Astrocyte (in vitro differentiated cells and primary cell): ENCODE results near the gene IGFBP7. TPM values are rescaled to one million over a fixed set of nuclear protein-coding genes. Genes with fewer than 3 reads are reported as not detected.

Experiments used
- DNase-seq: peaks from one replicate; pipeline ENCODE4 v3.0.0-alpha.2; 2010; ENCODE audit warnings: low read depth
- FAIRE-seq: peaks from 2 replicates; lab custom pipeline; 2011; peaks lifted over from hg19 to GRCh38; lab: Jason Lieb, UNC
- H2AFZ ChIP-seq: 2 replicates; pipeline ENCODE4 v1.6.0; 2012; ENCODE audit warnings: low read depth, low read length, inconsistent platforms
- H3K27ac ChIP-seq: 2 replicates; pipeline ENCODE4 v1.5.1; 2011; ENCODE audit warnings: low read depth, low read length, inconsistent platforms
- H3K27me3 ChIP-seq: 2 replicates; pipeline ENCODE4 v1.6.0; 2011; ENCODE audit warnings: low read length, inconsistent platforms; ENCODE audit not compliant: insufficient read depth
- H3K36me3 ChIP-seq: 2 replicates; pipeline ENCODE4 v1.5.1; 2011; ENCODE audit warnings: low read length, inconsistent platforms; ENCODE audit not compliant: insufficient read depth
- H3K4me1 ChIP-seq: 2 replicates; pipeline ENCODE4 v1.5.1; 2011; ENCODE audit warnings: low read length, inconsistent platforms; ENCODE audit not compliant: insufficient read depth
- H3K4me2 ChIP-seq: 2 replicates; pipeline ENCODE4 v1.6.0; 2012; ENCODE audit warnings: low read length, inconsistent platforms
- H3K4me3 ChIP-seq: 2 replicates; pipeline ENCODE4 v1.5.1; 2011; ENCODE audit warnings: low read depth, mild to moderate bottlenecking, low read length, inconsistent platforms; ENCODE audit not compliant: insufficient read depth
- H3K79me2 ChIP-seq: 2 replicates; pipeline ENCODE4 v1.6.0; 2012; ENCODE audit warnings: mild to moderate bottlenecking, low read length, inconsistent platforms; ENCODE audit not compliant: insufficient read depth
- H3K9ac ChIP-seq: 2 replicates; pipeline ENCODE4 v1.6.0; 2012; ENCODE audit warnings: mild to moderate bottlenecking, low read length, inconsistent platforms
- H3K9me3 ChIP-seq: 2 replicates; pipeline ENCODE4 v1.5.1; 2012; ENCODE audit warnings: low read depth, mild to moderate bottlenecking, low read length, inconsistent platforms; ENCODE audit not compliant: insufficient read depth
- H4K20me1 ChIP-seq: 2 replicates; pipeline ENCODE4 v1.6.0; 2012; ENCODE audit warnings: low read length, inconsistent platforms; ENCODE audit not compliant: insufficient read depth
- H3K27ac Mint-ChIP-seq: one replicate; pipeline ENCODE4 v1.8.0; 2021; ENCODE audit warnings: mild to moderate bottlenecking, mixed read lengths; ENCODE audit not compliant: unreplicated experiment
- H3K27me3 Mint-ChIP-seq: one replicate; pipeline ENCODE4 v1.8.0; 2021; ENCODE audit warnings: low read depth, mixed read lengths; ENCODE audit not compliant: unreplicated experiment
- H3K36me3 Mint-ChIP-seq: one replicate; pipeline ENCODE4 v1.8.0; 2021; ENCODE audit warnings: low read depth, mixed read lengths; ENCODE audit not compliant: unreplicated experiment
- H3K4me1 Mint-ChIP-seq: one replicate; pipeline ENCODE4 v1.8.0; 2021; ENCODE audit warnings: low read depth, mixed read lengths; ENCODE audit not compliant: unreplicated experiment
- H3K4me3 Mint-ChIP-seq: one replicate; pipeline ENCODE4 v1.8.0; 2021; ENCODE audit warnings: mild to moderate bottlenecking, moderate library complexity, mixed read lengths; ENCODE audit not compliant: unreplicated experiment
- H3K9me3 Mint-ChIP-seq: one replicate; pipeline ENCODE4 v1.8.0; 2021; ENCODE audit warnings: mild to moderate bottlenecking, mixed read lengths; ENCODE audit not compliant: unreplicated experiment
- EZH2 ChIP-seq: IDR thresholded peaks from 2 replicates; pipeline ENCODE4 v1.6.1; 2012; ENCODE audit warnings: mild to moderate bottlenecking, low read length, inconsistent platforms; ENCODE audit not compliant: insufficient read depth
- total RNA-seq: library from RNA; stranded (reverse); gene quantifications from 2 replicates; pipeline ENCODE4 v1.2.1, GENCODE V29; 2021
- TF ChIP-seq, protein P1 (sequence below): IDR thresholded peaks from 2 replicates; pipeline ENCODE4 v1.5.1; 2011; ENCODE audit warnings: low read depth, mild to moderate bottlenecking, inconsistent platforms, low read length, moderate library complexity; ENCODE audit not compliant: insufficient read depth

IGFBP7 gene
- total RNA-seq, 1 donor from 2014 or later: 930 TPM

DNA sequence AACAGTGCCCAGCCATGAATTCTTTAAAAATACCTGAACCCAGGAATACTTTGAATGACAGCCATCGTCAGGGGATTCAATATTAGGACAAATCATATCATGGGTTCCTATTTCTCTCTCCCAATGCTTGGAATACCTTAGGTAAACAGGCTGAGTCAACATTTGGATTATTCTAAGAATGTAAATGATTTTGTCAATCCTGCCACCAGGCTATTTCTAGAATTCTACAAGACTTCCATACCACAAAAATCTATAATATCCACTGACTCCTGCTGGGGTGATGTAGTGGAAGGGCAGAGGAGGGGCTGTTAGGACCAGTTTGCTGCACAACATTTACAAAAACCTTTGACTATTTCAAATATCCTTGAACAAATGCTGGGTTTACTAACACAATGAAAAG lies 65.2 kb downstream of the IGFBP7 start:
- no peaks in the 10 kb centered on the region for H3K27me3 Mint-ChIP-seq
- DNase-seq: peak; percentile 81
- peak; percentile 92 for FAIRE-seq
- peak overlapping the region; percentile 98 for H3K27ac Mint-ChIP-seq
- H3K9me3 Mint-ChIP-seq: peaks cover 3% of the 10 kb centered on the region
- no peaks in the 10 kb centered on the region for H3K9me3 ChIP-seq
- peak overlapping the region; percentile 66 for H3K9ac ChIP-seq
- peaks cover 32% of the 10 kb centered on the region for H3K36me3 Mint-ChIP-seq
- H3K4me1 Mint-ChIP-seq: peaks cover 68% of the 10 kb centered on the region
- no peaks in the 10 kb centered on the region for H3K27me3 ChIP-seq
- no peaks in the 10 kb centered on the region for H4K20me1 ChIP-seq
- no peak for TF ChIP-seq EZH2
- TF ChIP-seq, protein P1, sequence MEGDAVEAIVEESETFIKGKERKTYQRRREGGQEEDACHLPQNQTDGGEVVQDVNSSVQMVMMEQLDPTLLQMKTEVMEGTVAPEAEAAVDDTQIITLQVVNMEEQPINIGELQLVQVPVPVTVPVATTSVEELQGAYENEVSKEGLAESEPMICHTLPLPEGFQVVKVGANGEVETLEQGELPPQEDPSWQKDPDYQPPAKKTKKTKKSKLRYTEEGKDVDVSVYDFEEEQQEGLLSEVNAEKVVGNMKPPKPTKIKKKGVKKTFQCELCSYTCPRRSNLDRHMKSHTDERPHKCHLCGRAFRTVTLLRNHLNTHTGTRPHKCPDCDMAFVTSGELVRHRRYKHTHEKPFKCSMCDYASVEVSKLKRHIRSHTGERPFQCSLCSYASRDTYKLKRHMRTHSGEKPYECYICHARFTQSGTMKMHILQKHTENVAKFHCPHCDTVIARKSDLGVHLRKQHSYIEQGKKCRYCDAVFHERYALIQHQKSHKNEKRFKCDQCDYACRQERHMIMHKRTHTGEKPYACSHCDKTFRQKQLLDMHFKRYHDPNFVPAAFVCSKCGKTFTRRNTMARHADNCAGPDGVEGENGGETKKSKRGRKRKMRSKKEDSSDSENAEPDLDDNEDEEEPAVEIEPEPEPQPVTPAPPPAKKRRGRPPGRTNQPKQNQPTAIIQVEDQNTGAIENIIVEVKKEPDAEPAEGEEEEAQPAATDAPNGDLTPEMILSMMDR: no peak
- peak overlapping the region; percentile 84 for H3K27ac ChIP-seq
- no peak overlapping the region for H3K4me3 Mint-ChIP-seq
- H3K36me3 ChIP-seq: peaks cover 17% of the 10 kb centered on the region
- H3K79me2 ChIP-seq: peaks cover 78% of the 10 kb centered on the region
- no peak overlapping the region for H2AFZ ChIP-seq
- peaks cover 57% of the 10 kb centered on the region for H3K4me1 ChIP-seq
- H3K4me2 ChIP-seq: peak overlapping the region; percentile 51
- no peak overlapping the region for H3K4me3 ChIP-seq

DNA sequence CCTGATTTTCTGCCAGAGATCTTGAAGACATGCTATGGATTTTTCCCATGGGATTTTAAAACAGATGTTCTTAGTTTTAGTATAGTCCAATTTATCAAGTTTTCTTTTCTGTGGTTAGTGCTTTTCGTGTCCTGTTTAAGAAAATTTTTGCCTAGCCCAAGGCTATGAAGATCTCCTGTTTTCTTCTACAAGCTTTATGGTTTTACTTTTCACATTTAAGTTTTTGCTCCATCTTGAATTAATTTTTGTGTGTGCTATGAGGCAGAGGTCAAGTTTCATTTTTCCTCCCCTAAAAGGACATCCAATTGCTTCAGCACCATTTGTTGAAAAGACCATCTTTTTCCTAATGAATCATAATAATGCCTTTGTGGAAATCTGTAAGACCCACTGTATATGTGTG lies 65.9 kb downstream of the IGFBP7 start:
- peaks cover 14% of the 10 kb centered on the region for H3K36me3 ChIP-seq
- peak overlapping the region; percentile 66 for H3K9ac ChIP-seq
- TF ChIP-seq EZH2: no peak
- TF ChIP-seq, protein P1: no peak
- peaks cover 71% of the 10 kb centered on the region for H3K4me1 Mint-ChIP-seq
- H4K20me1 ChIP-seq: no peaks in the 10 kb centered on the region
- no peaks in the 10 kb centered on the region for H3K27me3 Mint-ChIP-seq
- peaks cover 50% of the 10 kb centered on the region for H3K4me1 ChIP-seq
- H3K27ac Mint-ChIP-seq: peak overlapping the region; percentile 98
- peak overlapping the region; percentile 35 for H3K4me3 Mint-ChIP-seq
- peak overlapping the region; percentile 84 for H3K27ac ChIP-seq
- H3K79me2 ChIP-seq: peaks cover 72% of the 10 kb centered on the region
- no peaks in the 10 kb centered on the region for H3K27me3 ChIP-seq
- peak overlapping the region; percentile 18 for H3K4me3 ChIP-seq
- peaks cover 31% of the 10 kb centered on the region for H3K36me3 Mint-ChIP-seq
- FAIRE-seq (no peak), DNase-seq (no peak)
- peak overlapping the region; percentile 51 for H3K4me2 ChIP-seq
- H2AFZ ChIP-seq: no peak overlapping the region
- H3K9me3 Mint-ChIP-seq: peaks cover 3% of the 10 kb centered on the region
- no peaks in the 10 kb centered on the region for H3K9me3 ChIP-seq
